HFFc6 (cell line): ENCODE measurements around the gene TTC7B. TPM values are rescaled to one million over a fixed set of nuclear protein-coding genes. Genes with fewer than 3 reads are reported as not detected.

Source experiments
- DNase-seq: peaks from one replicate; pipeline ENCODE4 v3.0.0-alpha.2; 2018
- H3K27ac Mint-ChIP-seq: 2 replicates; pipeline ENCODE4 v1.8.0; 2020; ENCODE audit warnings: mild to moderate bottlenecking, mixed read lengths
- H3K27me3 Mint-ChIP-seq: 2 replicates; pipeline ENCODE4 v1.8.0; 2021; ENCODE audit warnings: mild to moderate bottlenecking, moderate library complexity, mixed read lengths; ENCODE audit not compliant: insufficient read depth
- H3K36me3 Mint-ChIP-seq: 2 replicates; pipeline ENCODE4 v1.8.0; 2021; ENCODE audit warnings: low read depth, mixed read lengths
- H3K4me1 Mint-ChIP-seq: 2 replicates; pipeline ENCODE4 v1.8.0; 2020; ENCODE audit warnings: low read depth, mixed read lengths
- H3K4me3 Mint-ChIP-seq: 2 replicates; pipeline ENCODE4 v1.8.0; 2020; ENCODE audit warnings: mild to moderate bottlenecking, moderate library complexity, mixed read lengths
- H3K9me3 Mint-ChIP-seq: 2 replicates; pipeline ENCODE4 v1.8.0; 2020; ENCODE audit warnings: mild to moderate bottlenecking, mixed read lengths
- total RNA-seq, 6 experiments: library from RNA; stranded (reverse); fragmentation: NEBNext Ultra II Directional; extraction: Animal tissue kit (Norgen Biotek cat#: 25700); gene quantifications; 2 replicates in 1 of 6; 3 replicates in 5 of 6; pipeline ENCODE4 v1.2.3, GENCODE V29; 2021
- TF ChIP-seq, protein P1 (sequence below): fragments of 200-600 bp; sonication (generic); IDR thresholded peaks from 2 replicates; pipeline ENCODE4 v1.5.0; 2021; ENCODE audit warnings: antibody characterized with exemption, mild to moderate bottlenecking

Gene TTC7B
- total RNA-seq, 6 experiments from 2014 or later: 34.6 to 46.9 (median 40.9) TPM

DNA sequence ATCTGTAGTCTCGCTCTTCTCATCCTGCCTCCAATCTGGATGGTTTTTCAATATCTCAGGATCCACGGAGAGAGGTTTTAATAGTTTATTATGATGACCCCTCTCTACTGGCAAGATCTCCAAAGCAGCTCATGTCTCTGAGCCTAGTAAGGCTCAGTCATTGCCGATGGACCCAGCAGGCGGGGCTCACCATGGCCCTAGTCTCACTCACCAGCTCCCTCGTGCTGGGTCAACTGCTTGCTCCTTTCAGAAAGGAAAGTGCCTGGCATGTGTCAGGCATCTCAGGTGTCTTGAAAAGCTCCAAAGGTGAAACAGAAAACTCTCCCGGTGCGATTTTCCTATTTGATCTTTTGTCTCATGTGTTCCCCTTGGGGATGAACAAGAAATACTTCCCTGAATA is 240.4 kb downstream of the TTC7B start:
- Mint-ChIP-seq H3K9me3 (no peaks in the 10 kb centered on the region), H3K4me3 (no peak overlapping the region)
- no peak for DNase-seq

DNA sequence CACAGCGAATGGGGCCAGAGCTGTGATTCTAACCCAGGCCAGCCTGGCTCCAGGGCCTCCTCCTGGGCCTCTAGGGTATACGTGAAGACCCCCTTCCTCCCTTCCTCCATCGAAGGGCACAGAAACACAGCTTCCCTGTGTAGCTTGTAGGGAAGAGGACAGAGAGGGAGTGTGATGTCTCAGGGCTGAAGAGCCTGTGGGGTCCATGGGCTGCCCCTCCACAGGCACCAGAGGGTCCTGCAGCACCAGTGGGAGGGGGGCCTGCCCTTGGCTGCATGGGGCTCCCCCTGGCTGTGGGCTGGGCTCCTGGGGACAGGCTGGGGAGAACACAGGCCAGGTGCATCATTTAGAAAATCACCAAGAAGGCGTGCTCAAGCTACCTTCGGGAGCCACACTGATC is 240.9 kb downstream of the TTC7B start:
- Mint-ChIP-seq H3K27me3 (peaks cover 2% of the 10 kb centered on the region; the same call in 1 of the 2 replicates), H3K4me3 (no peak overlapping the region), H3K9me3 (no peaks in the 10 kb centered on the region), H3K36me3 (peaks cover 4% of the 10 kb centered on the region; the same call in 1 of the 2 replicates), H3K4me1 (no peaks in the 10 kb centered on the region), H3K27ac (no peak overlapping the region)
- DNase-seq: no peak
- TF ChIP-seq, protein P1, sequence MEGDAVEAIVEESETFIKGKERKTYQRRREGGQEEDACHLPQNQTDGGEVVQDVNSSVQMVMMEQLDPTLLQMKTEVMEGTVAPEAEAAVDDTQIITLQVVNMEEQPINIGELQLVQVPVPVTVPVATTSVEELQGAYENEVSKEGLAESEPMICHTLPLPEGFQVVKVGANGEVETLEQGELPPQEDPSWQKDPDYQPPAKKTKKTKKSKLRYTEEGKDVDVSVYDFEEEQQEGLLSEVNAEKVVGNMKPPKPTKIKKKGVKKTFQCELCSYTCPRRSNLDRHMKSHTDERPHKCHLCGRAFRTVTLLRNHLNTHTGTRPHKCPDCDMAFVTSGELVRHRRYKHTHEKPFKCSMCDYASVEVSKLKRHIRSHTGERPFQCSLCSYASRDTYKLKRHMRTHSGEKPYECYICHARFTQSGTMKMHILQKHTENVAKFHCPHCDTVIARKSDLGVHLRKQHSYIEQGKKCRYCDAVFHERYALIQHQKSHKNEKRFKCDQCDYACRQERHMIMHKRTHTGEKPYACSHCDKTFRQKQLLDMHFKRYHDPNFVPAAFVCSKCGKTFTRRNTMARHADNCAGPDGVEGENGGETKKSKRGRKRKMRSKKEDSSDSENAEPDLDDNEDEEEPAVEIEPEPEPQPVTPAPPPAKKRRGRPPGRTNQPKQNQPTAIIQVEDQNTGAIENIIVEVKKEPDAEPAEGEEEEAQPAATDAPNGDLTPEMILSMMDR: no peak

More for the DNA sequence above, 240.4 kb downstream of the TTC7B start:
- Mint-ChIP-seq H3K4me1 (no peaks in the 10 kb centered on the region), H3K27me3 (0 out of 2 replicates have a peak, but pooled peaks cover 2% of the 10 kb centered on the region), H3K27ac (no peak overlapping the region), H3K36me3 (peaks cover 4% of the 10 kb centered on the region; the same call in 1 of the 2 replicates)
- TF ChIP-seq, protein P1: no peak

DNA sequence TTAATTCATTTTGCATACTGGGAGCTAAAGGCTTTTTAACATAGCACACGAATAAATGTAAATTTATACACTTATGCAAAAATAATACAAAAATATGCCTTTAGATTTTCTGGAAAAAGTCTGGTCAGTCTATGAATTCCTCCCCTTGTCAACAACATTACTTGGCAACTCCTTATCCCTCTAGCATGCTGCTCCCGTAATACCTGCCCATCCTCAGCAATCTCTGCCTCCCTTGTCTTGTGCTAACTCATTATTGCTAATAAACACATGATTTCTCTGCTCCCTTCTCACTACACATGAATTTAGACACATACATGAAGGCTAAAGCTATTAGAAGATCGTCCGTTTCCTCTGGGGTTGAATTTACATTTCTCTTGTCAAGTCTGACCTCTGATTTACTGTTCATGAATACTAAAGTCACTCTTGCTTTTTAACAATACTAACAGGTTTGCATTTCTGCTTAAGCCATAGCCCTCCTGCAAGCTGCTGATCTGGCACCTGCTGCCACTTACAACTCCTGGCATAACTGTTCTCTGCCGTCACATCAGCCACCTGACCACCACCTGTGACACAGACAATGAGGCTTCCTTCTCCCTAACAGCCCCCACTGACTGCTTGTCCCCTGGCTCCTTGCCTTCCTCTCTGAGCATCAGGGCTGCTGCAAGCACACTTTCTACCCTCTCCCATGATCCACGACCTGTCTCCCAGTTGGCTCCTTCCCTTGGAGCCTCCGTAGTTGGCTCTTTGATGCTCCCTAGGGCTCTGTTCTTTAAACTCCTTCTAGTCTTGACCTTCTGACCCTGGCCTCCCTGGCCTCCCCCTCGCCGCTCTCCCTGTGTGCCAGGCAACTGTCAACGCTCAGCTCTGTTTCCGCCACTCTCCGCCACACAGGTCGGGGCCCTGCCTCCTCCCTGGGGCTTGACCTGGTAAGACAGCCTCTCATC is 241.8 kb downstream of the TTC7B start:
- Mint-ChIP-seq H3K4me3 (no peak overlapping the region), H3K36me3 (peaks cover 4% of the 10 kb centered on the region; the same call in 1 of the 2 replicates), H3K27me3 (peaks cover 2% of the 10 kb centered on the region; the same call in 1 of the 2 replicates), H3K9me3 (no peaks in the 10 kb centered on the region), H3K27ac (no peak overlapping the region), H3K4me1 (no peaks in the 10 kb centered on the region)
- TF ChIP-seq, protein P1: no peak
- DNase-seq: no peak

DNA sequence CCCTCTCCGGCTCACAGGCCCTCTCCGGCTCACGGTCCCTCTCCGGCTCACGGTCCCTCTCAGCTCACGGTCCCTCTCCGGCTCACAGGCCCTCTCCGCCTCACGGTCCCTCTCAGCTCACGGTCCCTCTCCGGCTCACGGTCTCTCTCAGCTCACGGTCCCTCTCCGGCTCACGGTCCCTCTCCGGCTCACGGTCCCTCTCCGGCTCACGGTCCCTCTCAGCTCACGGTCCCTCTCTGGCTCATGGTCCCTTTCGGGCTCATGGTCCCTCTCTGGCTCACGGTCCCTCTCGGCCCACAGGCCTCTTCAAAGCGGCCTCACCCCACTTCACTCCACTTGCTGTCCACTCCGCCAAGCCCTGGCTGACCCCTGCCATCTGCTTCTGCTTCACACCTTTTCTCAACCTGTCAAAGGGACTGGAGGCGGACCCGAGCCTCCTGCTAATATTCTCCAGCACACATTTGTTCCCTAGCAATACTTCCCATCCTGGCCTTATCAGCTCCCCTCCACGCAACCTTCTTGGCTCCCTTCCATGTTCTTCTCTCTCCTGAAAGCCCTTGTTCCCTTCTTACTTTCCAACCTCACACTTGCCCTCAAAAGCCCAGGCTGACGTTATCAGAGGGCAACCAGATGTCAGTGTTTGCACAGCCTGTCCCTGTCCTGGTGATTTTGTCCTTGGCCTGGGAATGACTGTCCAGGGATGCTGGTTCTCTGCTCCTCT is 242.7 kb downstream of the TTC7B start:
- H3K36me3 Mint-ChIP-seq: peaks cover 4% of the 10 kb centered on the region; the same call in 1 of the 2 replicates
- TF ChIP-seq, protein P1: no peak
- H3K9me3 Mint-ChIP-seq: no peaks in the 10 kb centered on the region
- DNase-seq: no peak
- peaks cover 2% of the 10 kb centered on the region for H3K27me3 Mint-ChIP-seq
- no peak overlapping the region for H3K4me3 Mint-ChIP-seq
- H3K27ac Mint-ChIP-seq: no peak overlapping the region
- H3K4me1 Mint-ChIP-seq: no peaks in the 10 kb centered on the region

DNA sequence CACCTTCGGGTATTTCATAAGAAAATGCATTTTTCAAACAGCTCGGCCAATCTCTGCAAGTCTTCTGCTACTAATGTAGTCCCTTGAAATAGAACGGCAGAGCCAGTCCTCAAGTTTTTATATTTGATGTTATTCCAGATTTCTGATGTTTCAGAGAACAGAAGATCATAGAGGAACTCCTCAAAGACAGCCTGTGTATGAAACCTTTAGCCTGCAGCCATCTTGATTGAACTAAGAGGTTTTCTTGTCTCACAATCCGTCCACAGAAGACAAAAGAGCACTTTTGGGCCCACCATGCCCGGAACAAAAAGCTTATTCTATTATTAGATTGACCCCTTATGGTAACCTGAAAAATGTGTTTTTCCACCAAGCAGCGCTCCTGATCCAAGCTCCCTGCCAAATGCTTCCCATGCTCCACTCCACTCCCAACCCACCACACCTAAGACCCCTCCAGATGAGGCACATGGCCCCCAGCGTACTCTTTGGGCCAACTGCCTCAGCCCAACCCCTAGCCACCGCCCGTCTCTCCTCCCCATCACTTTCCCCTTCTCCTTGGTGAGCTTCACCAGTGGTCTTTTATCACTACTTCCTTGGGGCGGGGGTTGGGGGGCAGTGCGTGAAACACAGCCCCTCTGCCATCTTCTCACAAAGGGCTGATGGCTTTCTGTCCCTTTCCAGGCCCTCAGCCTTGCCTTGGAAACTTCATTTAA is 243.6 kb downstream of the TTC7B start:
- no peak overlapping the region for H3K4me3 Mint-ChIP-seq
- peaks cover 2% of the 10 kb centered on the region for H3K27me3 Mint-ChIP-seq
- H3K4me1 Mint-ChIP-seq: no peaks in the 10 kb centered on the region
- DNase-seq: no peak
- no peaks in the 10 kb centered on the region for H3K9me3 Mint-ChIP-seq
- H3K36me3 Mint-ChIP-seq: peaks cover 4% of the 10 kb centered on the region; the same call in 1 of the 2 replicates
- no peak overlapping the region for H3K27ac Mint-ChIP-seq
- TF ChIP-seq, protein P1: no peak
